GM12874 (cell line): ENCODE measurements around the gene LAMC3.

Experiments
- TF ChIP-seq, protein P1 (sequence below): IDR thresholded peaks from 2 replicates; pipeline ENCODE4 v1.5.1; 2011; ENCODE audit warnings: low read depth, mild to moderate bottlenecking, control low read depth, low read length, moderate library complexity; ENCODE audit not compliant: insufficient read depth

LAMC3 gene

DNA sequence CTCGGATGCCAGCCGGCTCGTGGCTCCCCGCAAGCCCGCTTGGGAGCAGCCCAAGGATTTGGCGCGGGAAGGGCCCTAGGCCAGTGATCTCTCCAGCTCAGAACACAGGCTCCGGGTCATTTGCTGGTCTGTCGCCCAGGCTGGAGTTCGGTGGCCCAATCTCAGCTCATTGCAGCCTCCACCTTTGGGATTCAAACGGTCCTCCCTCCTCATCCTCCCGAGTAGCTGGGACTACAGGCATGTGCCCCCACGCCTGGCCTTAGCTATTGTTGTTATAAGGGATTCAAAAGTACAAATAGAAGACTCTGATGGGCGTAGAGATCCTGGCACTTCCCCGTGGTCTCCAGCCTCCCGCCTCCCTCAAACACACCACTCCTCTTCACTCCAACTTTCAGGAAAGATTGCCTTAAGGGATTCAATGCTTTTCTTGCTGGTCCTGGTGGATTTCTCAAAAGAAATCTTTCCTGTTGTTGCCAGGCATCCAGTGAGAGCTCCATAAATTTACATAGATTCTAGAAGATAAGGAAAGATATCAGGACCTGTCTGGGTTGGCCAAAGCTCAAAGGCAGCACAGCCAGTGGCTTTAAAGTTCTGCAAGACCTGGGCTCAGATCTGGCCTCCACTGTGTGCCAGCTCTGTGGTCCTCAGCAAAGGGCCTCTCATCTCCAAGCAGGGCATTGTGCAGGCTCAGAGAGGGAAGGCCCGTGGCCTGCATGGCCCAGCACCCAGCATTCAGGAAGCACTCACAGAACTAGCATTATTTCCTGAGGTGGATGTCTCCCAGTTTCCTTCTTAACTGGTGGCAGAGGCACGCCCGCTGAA is 88.4 kb downstream of the LAMC3 start:
- TF ChIP-seq, protein P1, sequence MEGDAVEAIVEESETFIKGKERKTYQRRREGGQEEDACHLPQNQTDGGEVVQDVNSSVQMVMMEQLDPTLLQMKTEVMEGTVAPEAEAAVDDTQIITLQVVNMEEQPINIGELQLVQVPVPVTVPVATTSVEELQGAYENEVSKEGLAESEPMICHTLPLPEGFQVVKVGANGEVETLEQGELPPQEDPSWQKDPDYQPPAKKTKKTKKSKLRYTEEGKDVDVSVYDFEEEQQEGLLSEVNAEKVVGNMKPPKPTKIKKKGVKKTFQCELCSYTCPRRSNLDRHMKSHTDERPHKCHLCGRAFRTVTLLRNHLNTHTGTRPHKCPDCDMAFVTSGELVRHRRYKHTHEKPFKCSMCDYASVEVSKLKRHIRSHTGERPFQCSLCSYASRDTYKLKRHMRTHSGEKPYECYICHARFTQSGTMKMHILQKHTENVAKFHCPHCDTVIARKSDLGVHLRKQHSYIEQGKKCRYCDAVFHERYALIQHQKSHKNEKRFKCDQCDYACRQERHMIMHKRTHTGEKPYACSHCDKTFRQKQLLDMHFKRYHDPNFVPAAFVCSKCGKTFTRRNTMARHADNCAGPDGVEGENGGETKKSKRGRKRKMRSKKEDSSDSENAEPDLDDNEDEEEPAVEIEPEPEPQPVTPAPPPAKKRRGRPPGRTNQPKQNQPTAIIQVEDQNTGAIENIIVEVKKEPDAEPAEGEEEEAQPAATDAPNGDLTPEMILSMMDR: no peak

DNA sequence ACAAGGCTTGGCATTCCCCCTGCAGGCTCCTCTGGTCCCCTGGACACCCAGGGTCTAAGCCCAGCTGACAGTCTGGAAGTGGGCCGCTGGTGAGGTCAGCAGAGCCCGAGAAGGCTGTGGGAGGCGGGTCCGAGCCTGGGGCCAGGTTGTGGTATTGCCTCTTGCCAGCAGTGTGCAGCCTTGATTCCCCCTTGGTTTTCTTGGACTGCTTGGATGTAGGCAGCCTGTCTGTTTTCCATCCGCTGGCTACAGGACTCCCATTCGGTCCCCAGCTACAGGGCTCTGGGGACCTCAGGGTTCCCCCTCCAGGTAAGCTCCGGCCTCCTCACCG is 88.9 kb downstream of the LAMC3 start:
- TF ChIP-seq, protein P1: no peak

DNA sequence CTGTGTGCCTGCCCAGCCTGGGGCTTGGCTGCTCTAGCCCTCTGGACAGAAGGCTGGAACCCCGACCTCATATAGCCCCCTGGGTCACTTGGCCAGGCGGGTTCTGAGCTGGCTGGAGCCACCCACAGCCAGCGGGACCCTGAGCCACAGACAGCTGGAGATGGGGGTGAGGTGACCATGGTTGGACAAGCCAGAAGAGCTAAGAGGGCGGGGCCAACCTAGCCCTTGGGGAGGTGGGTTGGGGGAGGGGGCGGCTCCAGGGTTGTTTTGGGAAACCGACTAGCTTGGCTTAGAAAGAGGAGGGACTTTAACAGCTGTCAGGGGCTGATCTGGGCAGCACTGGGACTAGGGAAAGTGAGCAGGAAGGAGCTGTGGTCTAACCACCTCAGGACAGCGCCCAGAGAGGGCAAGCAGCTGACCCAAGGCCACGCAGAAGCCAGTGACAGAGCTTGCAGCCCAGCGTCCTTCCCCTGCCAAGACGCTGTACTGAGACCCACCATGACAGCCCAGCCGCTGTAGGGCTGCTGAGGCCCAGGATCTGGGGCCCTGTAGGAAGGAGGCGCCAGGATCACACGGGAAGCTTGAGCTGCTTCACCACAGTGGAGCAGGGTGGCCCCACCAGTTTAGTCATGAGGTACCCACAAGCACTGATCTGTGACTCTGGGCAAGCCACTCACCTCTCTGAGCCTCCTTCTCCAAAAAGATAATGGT is 89.6 kb downstream of the LAMC3 start:
- TF ChIP-seq, protein P1: no peak

DNA sequence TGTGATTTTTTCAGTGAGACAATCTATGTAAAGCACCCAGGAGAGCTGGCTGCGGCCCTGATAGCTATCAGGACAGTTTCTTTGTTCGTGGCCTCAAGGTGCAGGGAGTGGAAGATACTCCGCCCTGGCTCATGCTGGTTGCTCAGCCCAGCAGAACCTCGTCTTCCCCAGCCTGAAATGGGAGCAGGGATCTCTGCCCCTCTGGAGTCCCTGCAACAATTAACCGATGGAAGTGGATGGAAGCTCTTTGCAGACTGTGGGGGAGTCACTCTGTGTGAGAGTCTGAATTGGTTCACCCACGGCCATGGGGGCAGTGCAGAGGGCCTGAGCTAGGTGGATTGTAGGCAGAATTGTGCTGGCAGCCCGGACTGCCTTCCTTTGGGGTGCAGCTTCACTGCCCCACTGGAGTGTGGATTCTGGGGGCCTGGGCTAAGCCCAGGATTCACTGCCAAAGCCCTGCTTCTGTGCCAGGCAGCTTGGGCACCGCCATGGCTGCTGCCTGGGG is 90.2 kb downstream of the LAMC3 start:
- TF ChIP-seq, protein P1: no peak

DNA sequence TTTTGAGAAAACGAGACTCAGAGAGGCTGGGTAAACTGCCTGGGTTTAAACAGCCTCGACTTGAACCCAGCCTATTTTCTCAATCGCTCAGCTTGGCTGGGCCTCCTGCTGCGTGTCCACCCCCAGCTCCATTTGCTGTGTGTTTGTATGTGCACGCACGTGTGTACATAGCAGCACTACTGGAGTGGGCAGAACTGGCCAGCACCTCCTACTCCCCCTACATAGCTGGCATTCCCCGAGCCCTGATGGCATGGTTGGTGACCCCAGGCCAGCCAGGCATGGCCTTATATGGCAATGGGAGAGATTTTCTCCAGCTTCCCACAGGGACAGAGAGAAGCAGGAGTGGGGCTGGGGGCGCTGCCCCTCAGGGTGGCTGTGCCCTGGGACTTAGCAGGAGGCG is 91.5 kb downstream of the LAMC3 start:
- TF ChIP-seq, protein P1: no peak

DNA sequence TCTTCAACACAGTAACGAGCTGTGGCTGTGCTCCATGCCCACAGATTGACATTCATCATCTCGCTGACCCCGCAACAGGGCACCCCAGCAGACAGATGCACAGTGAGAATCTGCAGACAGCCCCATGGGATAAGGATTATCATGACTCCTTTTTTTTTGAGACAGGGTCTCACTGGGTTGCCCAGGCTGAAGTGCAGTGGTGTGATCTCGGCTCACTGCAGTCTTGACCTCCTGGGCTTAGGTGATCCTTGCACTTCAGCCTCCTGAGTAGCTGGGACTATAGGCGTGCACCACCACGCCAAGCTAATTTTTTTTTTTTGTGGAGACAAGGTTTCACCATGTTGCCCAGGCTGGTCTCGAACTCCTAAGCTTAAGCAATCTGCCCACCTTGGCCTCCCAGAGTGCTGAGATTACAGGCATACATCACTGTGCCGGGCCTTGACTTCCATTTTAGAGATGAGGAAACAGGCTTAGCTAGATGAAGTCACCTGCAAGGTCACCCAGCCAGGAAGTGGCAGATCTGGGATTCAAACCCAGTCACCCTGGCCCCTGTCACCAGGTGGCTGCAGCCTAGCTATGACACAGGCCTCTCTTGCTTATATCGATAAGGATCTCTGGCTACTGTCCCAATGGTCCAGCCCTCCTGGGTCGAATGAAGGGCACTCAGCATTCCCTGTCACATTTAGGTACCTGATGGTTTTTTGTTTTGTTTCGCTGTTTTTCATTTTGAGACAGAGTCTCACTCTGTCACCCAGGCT is 92.4 kb downstream of the LAMC3 start:
- TF ChIP-seq, protein P1: no peak

DNA sequence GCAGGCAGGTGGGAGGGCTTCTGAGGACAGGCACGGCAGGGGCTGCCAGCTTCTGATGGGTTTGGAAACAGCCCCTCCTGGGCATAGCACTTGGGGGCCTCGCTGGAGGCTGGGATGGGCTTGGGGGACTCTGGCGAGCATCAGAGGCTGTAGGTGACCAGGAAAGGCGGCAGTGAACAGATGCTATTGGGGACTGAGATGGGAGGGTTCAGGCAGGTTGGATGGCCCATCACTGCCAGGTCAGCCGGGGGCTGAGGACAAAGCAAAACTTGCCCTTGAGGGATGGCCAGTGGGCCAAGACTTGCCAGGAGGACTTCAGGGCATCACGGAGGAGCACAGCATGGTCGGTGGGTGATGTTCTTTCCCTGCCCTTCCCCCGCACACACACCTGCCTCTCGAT is 94.0 kb downstream of the LAMC3 start:
- TF ChIP-seq, protein P1: no peak
